Effector memory CD8-positive, alpha-beta T cell (primary cell): ENCODE data around the gene KDM4B.

Experiments used
- ATAC-seq: fragments of 150-1000 bp; cut with Tn5 transposase; replicated peaks from 2 replicates; pipeline ENCODE4 v1.10.0; 2021; ENCODE audit warnings: mild to moderate bottlenecking, moderate library complexity
- DNase-seq, 3 experiments: peaks; one replicate each; pipeline ENCODE4 v3.0.0; 2021
- H3K27ac Mint-ChIP-seq, 2 donors: one replicate each; pipeline ENCODE4 v1.8.0; 2022; ENCODE audit warnings: mild to moderate bottlenecking in 2 of 2, mixed read lengths in 2 of 2, moderate library complexity in 2 of 2
- H3K27me3 Mint-ChIP-seq, 2 donors: one replicate each; pipeline ENCODE4 v1.8.0; 2022; ENCODE audit warnings: mixed read lengths in 2 of 2
- H3K36me3 Mint-ChIP-seq: one replicate; pipeline ENCODE4 v1.8.0; 2022; ENCODE audit warnings: mild to moderate bottlenecking, moderate library complexity, mixed read lengths; ENCODE audit not compliant: insufficient read depth
- H3K4me1 Mint-ChIP-seq, 2 donors: one replicate each; pipeline ENCODE4 v1.8.0; 2022; ENCODE audit warnings: low read depth in 2 of 2, mixed read lengths in 2 of 2
- H3K4me3 Mint-ChIP-seq, 2 donors: one replicate each; pipeline ENCODE4 v1.8.0; 2022; ENCODE audit warnings: mild to moderate bottlenecking in 2 of 2, mixed read lengths in 2 of 2, moderate library complexity in 2 of 2
- H3K9me3 Mint-ChIP-seq, 2 donors: one replicate each; pipeline ENCODE4 v1.8.0; 2022; ENCODE audit warnings: mixed read lengths in 2 of 2

The KDM4B gene

GRCh38 chr19:5109560-5109959, 140.6 kb downstream of the KDM4B start:
- peaks cover 0 to 3% of the 10 kb centered on the region in 2 donors for H3K4me1 Mint-ChIP-seq
- H3K27ac Mint-ChIP-seq: peak overlapping the region in 1 of 2 donors; percentile 53
- ATAC-seq (no peak), DNase-seq (no peak)
- no peaks in the 10 kb centered on the region for H3K9me3 Mint-ChIP-seq
- H3K27me3 Mint-ChIP-seq: no peaks in the 10 kb centered on the region
- H3K36me3 Mint-ChIP-seq: peaks cover 10% of the 10 kb centered on the region
- H3K4me3 Mint-ChIP-seq: no peak overlapping the region

GRCh38 chr19:5110546-5110945, 141.6 kb downstream of the KDM4B start:
- no peaks in the 10 kb centered on the region for H3K9me3 Mint-ChIP-seq
- H3K36me3 Mint-ChIP-seq: peaks cover 10% of the 10 kb centered on the region
- no peaks in the 10 kb centered on the region for H3K27me3 Mint-ChIP-seq
- no peak overlapping the region for H3K27ac Mint-ChIP-seq
- H3K4me1 Mint-ChIP-seq: peaks cover 1 to 3% of the 10 kb centered on the region in 2 donors
- ATAC-seq (no peak), DNase-seq (no peak)
- H3K4me3 Mint-ChIP-seq: no peak overlapping the region

- no peak overlapping the region for H3K27ac Mint-ChIP-seq
- no peaks in the 10 kb centered on the region for H3K9me3 Mint-ChIP-seq
- no peaks in the 10 kb centered on the region for H3K27me3 Mint-ChIP-seq
- no peak for ATAC-seq
- peaks cover 10% of the 10 kb centered on the region for H3K36me3 Mint-ChIP-seq
- no peak for DNase-seq
- H3K4me1 Mint-ChIP-seq: peaks cover under 1 to 1% of the 10 kb centered on the region in 2 donors
- H3K4me3 Mint-ChIP-seq: no peak overlapping the region
These were observed 142.1 kb downstream of the KDM4B start for GRCh38 chr19:5111051-5111450.

- no peak for DNase-seq
- Mint-ChIP-seq H3K9me3 (no peaks in the 10 kb centered on the region), H3K4me3 (no peak overlapping the region), H3K4me1 (peaks cover 0 to 5% of the 10 kb centered on the region in 2 donors), H3K27me3 (no peaks in the 10 kb centered on the region), H3K36me3 (peaks cover 10% of the 10 kb centered on the region), H3K27ac (no peak overlapping the region)
- ATAC-seq: no peak
These were observed 143.3 kb downstream of the KDM4B start for GRCh38 chr19:5112175-5112574.

- H3K9me3 Mint-ChIP-seq: no peaks in the 10 kb centered on the region
These were observed 144.0 kb downstream of the KDM4B start for GRCh38 chr19:5112681-5113575.

GRCh38 chr19:5113633-5114586, 145.0 kb downstream of the KDM4B start:
- no peak overlapping the region for H3K4me3 Mint-ChIP-seq
- no peaks in the 10 kb centered on the region for H3K9me3 Mint-ChIP-seq
- ATAC-seq: no peak
- H3K4me1 Mint-ChIP-seq: peaks cover 0 to 5% of the 10 kb centered on the region in 2 donors
- H3K36me3 Mint-ChIP-seq: peaks cover 13% of the 10 kb centered on the region
- DNase-seq: no peak
- H3K27me3 Mint-ChIP-seq: no peaks in the 10 kb centered on the region
- no peak overlapping the region for H3K27ac Mint-ChIP-seq

More at GRCh38 chr19:5112681-5113575, 144.0 kb downstream of the KDM4B start:
- no peak for DNase-seq
- Mint-ChIP-seq H3K4me1 (peaks cover 0 to 5% of the 10 kb centered on the region in 2 donors), H3K27me3 (no peaks in the 10 kb centered on the region), H3K27ac (peak overlapping the region in 1 of 2 donors; percentile 51), H3K4me3 (no peak overlapping the region), H3K36me3 (peaks cover 13% of the 10 kb centered on the region)
- no peak for ATAC-seq

GRCh38 chr19:5114727-5115126, 145.8 kb downstream of the KDM4B start:
- Mint-ChIP-seq H3K4me3 (no peak overlapping the region), H3K4me1 (peaks cover 0 to 5% of the 10 kb centered on the region in 2 donors), H3K36me3 (peaks cover 13% of the 10 kb centered on the region), H3K9me3 (no peaks in the 10 kb centered on the region), H3K27me3 (no peaks in the 10 kb centered on the region), H3K27ac (no peak overlapping the region)
- ATAC-seq: no peak
- DNase-seq: no peak

- H3K27ac Mint-ChIP-seq: peak overlapping the region in 1 of 2 donors; percentile 70
These were observed 146.4 kb downstream of the KDM4B start for GRCh38 chr19:5115351-5115750.

GRCh38 chr19:5115771-5116202, 146.9 kb downstream of the KDM4B start:
- Mint-ChIP-seq H3K4me1 (peaks cover 0 to 5% of the 10 kb centered on the region in 2 donors), H3K27me3 (no peaks in the 10 kb centered on the region), H3K27ac (peak overlapping the region in 1 of 2 donors; percentile 70), H3K36me3 (peaks cover 13% of the 10 kb centered on the region), H3K4me3 (no peak overlapping the region), H3K9me3 (no peaks in the 10 kb centered on the region)
- ATAC-seq: no peak
- no peak for DNase-seq

More at GRCh38 chr19:5115351-5115750, 146.4 kb downstream of the KDM4B start:
- Mint-ChIP-seq H3K4me1 (peaks cover 0 to 5% of the 10 kb centered on the region in 2 donors), H3K9me3 (no peaks in the 10 kb centered on the region), H3K36me3 (peaks cover 13% of the 10 kb centered on the region), H3K27me3 (no peaks in the 10 kb centered on the region), H3K4me3 (no peak overlapping the region)
- DNase-seq (no peak), ATAC-seq (no peak)

- no peaks in the 10 kb centered on the region for H3K9me3 Mint-ChIP-seq
These were observed 147.4 kb downstream of the KDM4B start for GRCh38 chr19:5116292-5116691.

GRCh38 chr19:5117421-5117820, 148.5 kb downstream of the KDM4B start:
- peaks cover 17% of the 10 kb centered on the region for H3K36me3 Mint-ChIP-seq
- no peak for ATAC-seq
- DNase-seq: no peak
- peaks cover 5 to 7% of the 10 kb centered on the region in 2 donors for H3K4me1 Mint-ChIP-seq
- H3K27me3 Mint-ChIP-seq: no peaks in the 10 kb centered on the region
- peak overlapping the region in 1 of 2 donors; percentile 65 for H3K27ac Mint-ChIP-seq
- no peak overlapping the region for H3K4me3 Mint-ChIP-seq
- H3K9me3 Mint-ChIP-seq: no peaks in the 10 kb centered on the region

More at GRCh38 chr19:5116292-5116691, 147.4 kb downstream of the KDM4B start:
- Mint-ChIP-seq H3K4me3 (no peak overlapping the region), H3K36me3 (peaks cover 17% of the 10 kb centered on the region), H3K4me1 (peaks cover 0 to 5% of the 10 kb centered on the region in 2 donors), H3K27me3 (no peaks in the 10 kb centered on the region), H3K27ac (no peak overlapping the region)
- ATAC-seq (no peak), DNase-seq (no peak)

GRCh38 chr19:5118026-5118425, 149.1 kb downstream of the KDM4B start:
- H3K4me3 Mint-ChIP-seq: no peak overlapping the region
- ATAC-seq (no peak), DNase-seq (no peak)
- no peaks in the 10 kb centered on the region for H3K9me3 Mint-ChIP-seq
- peaks cover 5 to 7% of the 10 kb centered on the region in 2 donors for H3K4me1 Mint-ChIP-seq
- H3K36me3 Mint-ChIP-seq: peaks cover 19% of the 10 kb centered on the region
- H3K27ac Mint-ChIP-seq: peak overlapping the region in 1 of 2 donors; percentile 65
- H3K27me3 Mint-ChIP-seq: no peaks in the 10 kb centered on the region

GRCh38 chr19:5119297-5119998, 150.5 kb downstream of the KDM4B start:
- no peaks in the 10 kb centered on the region for H3K27me3 Mint-ChIP-seq
- no peak overlapping the region for H3K4me3 Mint-ChIP-seq
- no peaks in the 10 kb centered on the region for H3K9me3 Mint-ChIP-seq
- H3K4me1 Mint-ChIP-seq: peaks cover 7 to 8% of the 10 kb centered on the region in 2 donors
- no peak for DNase-seq
- no peak for ATAC-seq
- H3K36me3 Mint-ChIP-seq: peaks cover 21% of the 10 kb centered on the region
- H3K27ac Mint-ChIP-seq: no peak overlapping the region
